HUES64 (cell line): ENCODE results near the gene LRRC8B.
"Not testable (repeated sequence)": the region's sequence is repeated elsewhere in the genome, so short reads cannot be mapped to it uniquely, and the experiment has no call there.

Experiments used
- H3K27ac ChIP-seq: 2 replicates; pipeline ENCODE4 v1.7.0; 2013; ENCODE audit warnings: low read depth, low read length, inconsistent platforms
- H3K27me3 ChIP-seq: 2 replicates; pipeline ENCODE4 v1.6.1; 2013; ENCODE audit warnings: mild to moderate bottlenecking, low read length; ENCODE audit not compliant: insufficient read depth
- H3K36me3 ChIP-seq: 2 replicates; pipeline ENCODE4 v1.6.1; 2013; ENCODE audit warnings: mild to moderate bottlenecking, low read length; ENCODE audit not compliant: insufficient read depth
- H3K4me1 ChIP-seq: 2 replicates; pipeline ENCODE4 v1.6.1; 2013; ENCODE audit warnings: mild to moderate bottlenecking, low read length, moderate library complexity; ENCODE audit not compliant: insufficient read depth
- H3K4me3 ChIP-seq: 2 replicates; pipeline ENCODE4 v1.5.1; 2013; ENCODE audit warnings: mild to moderate bottlenecking, low read length, moderate library complexity
- H3K9ac ChIP-seq: 2 replicates; pipeline ENCODE4 v1.6.1; 2013; ENCODE audit warnings: mild to moderate bottlenecking, low read depth, low read length
- H3K9me3 ChIP-seq: 2 replicates; pipeline ENCODE4 v1.6.1; 2013; ENCODE audit warnings: low read depth, low read length; ENCODE audit not compliant: insufficient read depth
- WGBS: fragments of 150-250, 120-280 bp; methylation state at CpG from one replicate; pipeline ENCODE4 v1.1.7; 2013; ENCODE audit warnings: missing lambda C conversion rate; 5-methylcytosine and 5-hydroxymethylcytosine counted together

Gene LRRC8B

DNA sequence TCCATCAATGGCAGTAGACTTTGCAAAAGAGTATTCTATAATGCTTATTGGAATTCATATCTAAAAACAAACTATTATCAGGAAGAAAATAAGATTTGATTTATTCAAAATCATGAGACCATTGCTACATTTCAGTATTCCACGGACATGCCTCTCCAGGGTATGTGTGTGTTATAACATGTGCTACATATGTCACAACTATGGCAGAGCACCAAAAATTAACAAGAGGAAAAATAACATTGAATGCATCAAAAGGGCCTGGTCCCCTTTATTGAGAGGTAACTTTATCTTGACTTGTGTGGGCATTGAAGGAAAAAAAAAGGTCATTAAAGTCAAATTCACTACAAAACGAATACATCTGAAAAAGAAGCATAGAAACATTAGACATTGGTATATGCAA lies 22.6 kb upstream of the LRRC8B start:
- no peaks in the 10 kb centered on the region for H3K4me1 ChIP-seq
- H3K27ac ChIP-seq: no peak overlapping the region
- no peaks in the 10 kb centered on the region for H3K27me3 ChIP-seq
- H3K36me3 ChIP-seq: no peaks in the 10 kb centered on the region
- H3K9ac ChIP-seq: no peak overlapping the region
- no peaks in the 10 kb centered on the region for H3K9me3 ChIP-seq
- H3K4me3 ChIP-seq: no peak overlapping the region
- 100% methylated on average over 1 of the region's 2 CpGs for WGBS

- Histone ChIP-seq H3K36me3 (no peaks in the 10 kb centered on the region), H3K4me3 (no peak overlapping the region), H3K4me1 (no peaks in the 10 kb centered on the region), H3K9ac (no peak overlapping the region), H3K27me3 (no peaks in the 10 kb centered on the region), H3K27ac (no peak overlapping the region), H3K9me3 (no peaks in the 10 kb centered on the region)
- 75% methylated on average over 1 of the region's 1 CpG for WGBS
Measured at GRCh38 chr1:89502895-89503294, 21.7 kb upstream of the LRRC8B start.

GRCh38 chr1:89503690-89504089 lies 20.9 kb upstream of the LRRC8B start:
- WGBS: 66% methylated on average over 2 of the region's 2 CpGs
- H3K9me3 ChIP-seq: no peaks in the 10 kb centered on the region
- no peaks in the 10 kb centered on the region for H3K36me3 ChIP-seq
- H3K4me3 ChIP-seq: no peak overlapping the region
- H3K27me3 ChIP-seq: no peaks in the 10 kb centered on the region
- H3K27ac ChIP-seq: no peak overlapping the region
- no peaks in the 10 kb centered on the region for H3K4me1 ChIP-seq
- H3K9ac ChIP-seq: no peak overlapping the region

GRCh38 chr1:89510061-89510460 lies 14.6 kb upstream of the LRRC8B start:
- not testable (repeated sequence) for H3K36me3 ChIP-seq, H3K4me1 ChIP-seq, H3K9ac ChIP-seq, H3K27me3 ChIP-seq, H3K9me3 ChIP-seq, H3K4me3 ChIP-seq, H3K27ac ChIP-seq
- 100% methylated on average over 3 of the region's 5 CpGs for WGBS

DNA sequence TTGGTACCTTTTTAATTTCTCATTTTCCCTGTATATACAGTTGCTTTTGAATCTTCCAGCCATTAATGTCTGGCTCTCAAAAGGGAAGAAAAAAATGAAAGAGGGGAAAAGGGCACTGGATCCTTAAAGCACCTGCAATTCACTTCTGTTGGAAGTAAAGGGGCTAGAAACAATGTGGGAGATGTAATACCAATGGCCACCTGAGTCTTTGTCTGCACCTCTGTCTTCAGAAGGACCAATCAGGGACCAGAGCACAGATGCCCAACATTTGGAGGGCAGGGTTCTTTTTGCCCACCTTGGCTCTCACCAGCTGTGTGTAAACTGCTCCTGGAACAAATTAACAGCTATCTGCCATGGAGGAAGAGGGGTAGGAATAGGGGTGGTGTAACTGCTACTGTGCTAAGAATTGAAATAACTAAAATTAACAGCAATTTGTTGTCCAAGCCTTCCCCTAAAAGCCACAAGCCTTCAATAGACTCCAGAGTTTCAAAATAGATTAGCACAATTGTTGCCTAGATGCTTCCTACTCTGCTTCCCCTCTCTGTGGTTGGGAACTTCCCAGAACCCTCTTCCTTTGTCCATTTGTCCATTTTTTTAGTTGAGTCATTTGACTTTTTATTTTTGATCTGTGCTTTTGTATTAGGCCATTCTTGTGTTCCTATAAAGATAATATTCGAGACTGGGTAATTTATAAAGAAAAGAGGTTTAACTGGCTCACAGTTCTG lies 11.5 kb upstream of the LRRC8B start:
- Histone ChIP-seq H3K27ac (no peak overlapping the region), H3K4me3 (no peak overlapping the region), H3K36me3 (no peaks in the 10 kb centered on the region), H3K9me3 (peaks cover 6% of the 10 kb centered on the region), H3K4me1 (peaks cover 6% of the 10 kb centered on the region; the same call in 1 of the 2 replicates), H3K27me3 (no peaks in the 10 kb centered on the region), H3K9ac (no peak overlapping the region)
- 91% methylated on average over 1 of the region's 1 CpG for WGBS

DNA sequence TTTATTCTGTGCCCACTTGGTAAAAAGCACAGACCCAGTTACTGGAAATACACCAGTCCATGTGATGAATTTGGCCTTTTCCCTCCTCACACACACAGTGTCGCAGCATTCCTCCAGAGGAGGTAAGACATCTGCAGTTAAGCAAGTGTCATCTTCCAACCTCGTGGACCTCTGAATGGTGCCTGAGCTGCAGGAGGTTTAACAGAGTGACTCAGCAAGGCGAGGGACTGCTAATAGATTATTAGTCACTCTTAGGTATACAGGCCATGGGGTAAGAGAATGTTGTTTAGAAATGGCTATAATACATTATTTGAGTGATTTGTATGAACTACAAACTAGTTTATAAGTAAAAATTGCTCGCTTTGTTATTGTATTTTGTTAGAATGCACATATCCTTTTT lies 8.6 kb upstream of the LRRC8B start:
- WGBS: 77% methylated on average over 4 of the region's 4 CpGs
- Histone ChIP-seq H3K27ac (no peak overlapping the region), H3K4me3 (no peak overlapping the region), H3K36me3 (no peaks in the 10 kb centered on the region), H3K4me1 (peaks cover 6% of the 10 kb centered on the region; the same call in 1 of the 2 replicates), H3K9me3 (no peaks in the 10 kb centered on the region), H3K9ac (no peak overlapping the region), H3K27me3 (no peaks in the 10 kb centered on the region)

DNA sequence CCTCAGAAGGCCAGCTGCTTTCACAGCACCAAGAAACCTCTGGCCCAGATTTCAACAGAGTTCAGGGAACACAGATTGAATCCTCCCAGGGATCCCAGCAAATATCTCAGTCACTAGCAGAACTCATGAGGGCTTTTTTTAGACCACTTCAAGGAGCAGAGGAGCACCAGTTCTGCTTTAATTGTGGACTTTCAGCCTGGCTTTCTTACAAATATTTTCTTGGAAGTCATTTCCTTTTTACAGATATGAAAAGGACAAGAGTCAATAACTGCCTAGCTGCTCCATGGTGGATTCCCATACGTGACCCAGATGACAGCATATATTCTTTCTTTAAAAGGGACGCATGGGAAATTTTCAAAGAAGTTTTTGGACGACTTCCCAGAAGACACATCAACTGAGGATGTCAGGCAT lies 6.4 kb upstream of the LRRC8B start:
- H3K9me3 ChIP-seq: no peaks in the 10 kb centered on the region
- H3K27ac ChIP-seq: no peak overlapping the region
- no peaks in the 10 kb centered on the region for H3K36me3 ChIP-seq
- 90% methylated on average over 3 of the region's 3 CpGs for WGBS
- no peak overlapping the region for H3K9ac ChIP-seq
- H3K4me1 ChIP-seq: peaks cover 13% of the 10 kb centered on the region; the same call in 1 of the 2 replicates
- no peak overlapping the region for H3K4me3 ChIP-seq
- H3K27me3 ChIP-seq: no peaks in the 10 kb centered on the region

GRCh38 chr1:89519779-89520358 lies 4.8 kb upstream of the LRRC8B start:
- WGBS: no CpG with 5 or more reads among the region's 1 CpG
- no peaks in the 10 kb centered on the region for H3K9me3 ChIP-seq
- peaks cover 17% of the 10 kb centered on the region; the same call in 1 of the 2 replicates for H3K4me1 ChIP-seq
- no peak overlapping the region for H3K4me3 ChIP-seq
- no peak overlapping the region for H3K27ac ChIP-seq
- no peaks in the 10 kb centered on the region for H3K27me3 ChIP-seq
- H3K36me3 ChIP-seq: no peaks in the 10 kb centered on the region
- H3K9ac ChIP-seq: no peak overlapping the region

DNA sequence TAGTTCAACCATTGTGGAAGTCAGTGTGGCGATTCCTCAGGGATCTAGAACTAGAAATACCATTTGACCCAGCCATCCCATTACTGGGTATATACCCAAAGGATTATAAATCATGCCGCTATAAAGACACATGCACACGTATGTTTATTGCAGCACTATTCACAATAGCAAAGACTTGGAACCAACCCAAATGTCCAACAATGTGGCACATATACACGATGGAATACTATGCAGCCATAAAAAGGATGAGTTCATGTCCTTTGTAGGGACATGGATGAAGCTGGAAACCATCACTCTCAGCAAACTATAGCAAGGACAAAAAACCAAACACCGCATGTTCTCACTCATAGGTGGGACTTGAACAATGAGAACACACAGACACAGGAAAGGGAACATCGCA lies 2.7 kb upstream of the LRRC8B start:
- not testable (repeated sequence) for H3K4me3 ChIP-seq, H3K36me3 ChIP-seq, H3K9ac ChIP-seq, H3K27ac ChIP-seq, H3K9me3 ChIP-seq, H3K27me3 ChIP-seq
- WGBS: 97% methylated on average over 5 of the region's 6 CpGs
- peaks cover 23% of the 10 kb centered on the region for H3K4me1 ChIP-seq

GRCh38 chr1:89523572-89524368 lies 859 bp upstream of the LRRC8B start:
- Histone ChIP-seq H3K27me3 (no peaks in the 10 kb centered on the region), H3K9me3 (no peaks in the 10 kb centered on the region), H3K36me3 (peaks cover 8% of the 10 kb centered on the region; the same call in 1 of the 2 replicates), H3K4me3 (peak overlapping the region; percentile 87), H3K27ac (peak overlapping the region; percentile 96), H3K9ac (peak overlapping the region; percentile 95), H3K4me1 (peaks cover 41% of the 10 kb centered on the region)
- 15% methylated on average over 21 of the region's 21 CpGs for WGBS

- H3K27ac ChIP-seq: peak overlapping the region; percentile 96
- peaks cover 11% of the 10 kb centered on the region; the same call in 1 of the 2 replicates for H3K36me3 ChIP-seq
- no peaks in the 10 kb centered on the region for H3K9me3 ChIP-seq
- H3K27me3 ChIP-seq: no peaks in the 10 kb centered on the region
- peak overlapping the region; percentile 87 for H3K4me3 ChIP-seq
- WGBS: under 1% methylated on average over 33 of the region's 35 CpGs
- peak overlapping the region; percentile 95 for H3K9ac ChIP-seq
- H3K4me1 ChIP-seq: peaks cover 46% of the 10 kb centered on the region
Measured at GRCh38 chr1:89525169-89525855, 683 bp downstream of the LRRC8B start.
